OCI-LY7 (cell line): ENCODE data around the gene ACOX1. TPM values are rescaled to one million over a fixed set of nuclear protein-coding genes. Genes with fewer than 3 reads are reported as not detected.
A peak's percentile ranks its signal among the peaks of the same experiment; 100 is the strongest.

ENCODE experiments used
- BruUV-seq: library from RNA; stranded (reverse); fragments of 400-500 nt; replicated peaks from 2 replicates; lab custom pipeline; 2021; lab: Mats Ljungman, UMichigan
- CTCF ChIA-PET: fragments of 300-600 bp; sonication (Branson Sonifier 250); formaldehyde crosslinking; loops from one replicate; lab custom pipeline; 2022; ENCODE audit warnings: antibody characterized with exemption; ENCODE audit not compliant: unreplicated experiment; lab: Charles Lee
- POLR2A ChIA-PET: fragments of 300-600 bp; sonication (Branson Sonifier 250); formaldehyde crosslinking; loops from one replicate; lab custom pipeline; 2022; ENCODE audit warnings: antibody characterized with exemption; lab: Charles Lee
- DNase-seq: peaks from one replicate; pipeline ENCODE4 v3.0.0-alpha.2; 2015; ENCODE audit warnings: low spot score
- H2AFZ ChIP-seq: fragments of 200-600 bp; sonication (generic), shearing (Covaris generic); 2 replicates; pipeline ENCODE4 v1.6.1; 2014; ENCODE audit warnings: mild to moderate bottlenecking, antibody characterized with exemption, low read length, moderate library complexity
- H3K27ac ChIP-seq: fragments of 200-600 bp; sonication (generic); 2 replicates; pipeline ENCODE4 v1.5.1; 2014; ENCODE audit warnings: mixed run types, low read depth, mild to moderate bottlenecking, moderate library complexity, low read length, inconsistent platforms; ENCODE audit not compliant: poor library complexity, severe bottlenecking
- H3K36me3 ChIP-seq: fragments of 200-600 bp; sonication (generic); 2 replicates; pipeline ENCODE4 v1.6.1; 2014; ENCODE audit warnings: mild to moderate bottlenecking, antibody characterized with exemption, low read length, moderate library complexity, mixed read lengths; ENCODE audit not compliant: insufficient read depth
- H3K4me1 ChIP-seq: fragments of 200-600 bp; sonication (generic); 2 replicates; pipeline ENCODE4 v1.5.1; 2014; ENCODE audit warnings: mild to moderate bottlenecking, low read length; ENCODE audit not compliant: insufficient read depth, poor library complexity, severe bottlenecking
- H3K4me2 ChIP-seq: fragments of 200-600 bp; sonication (generic); 2 replicates; pipeline ENCODE4 v1.6.1; 2014; ENCODE audit warnings: mild to moderate bottlenecking, low read length
- H3K4me3 ChIP-seq: fragments of 200-600 bp; sonication (generic); 2 replicates; pipeline ENCODE4 v1.5.1; 2014; ENCODE audit warnings: mild to moderate bottlenecking, low read depth, low read length; ENCODE audit not compliant: poor library complexity, severe bottlenecking
- H3K79me2 ChIP-seq: fragments of 200-600 bp; sonication (generic); 2 replicates; pipeline ENCODE4 v1.6.1; 2016; ENCODE audit warnings: low read depth, mild to moderate bottlenecking, low read length, moderate library complexity, mixed read lengths; ENCODE audit not compliant: insufficient read depth
- H3K9me2 ChIP-seq: fragments of 200-600 bp; sonication (generic); 2 replicates; pipeline ENCODE4 v1.6.1; 2016; ENCODE audit warnings: mild to moderate bottlenecking, low read length, mixed read lengths; ENCODE audit not compliant: insufficient read depth
- H3K9me3 ChIP-seq: fragments of 200-600 bp; sonication (generic); 2 replicates; pipeline ENCODE4 v1.6.1; 2014; ENCODE audit warnings: mild to moderate bottlenecking, mixed run types, low read length, mixed read lengths
- H4K20me1 ChIP-seq: fragments of 200-600 bp; sonication (generic); 2 replicates; pipeline ENCODE4 v1.6.1; 2014; ENCODE audit warnings: mild to moderate bottlenecking, antibody characterized with exemption, low read length, moderate library complexity, mixed read lengths; ENCODE audit not compliant: insufficient read depth
- EZH2phosphoT487 ChIP-seq: fragments of 200-600 bp; sonication (generic); IDR thresholded peaks from 2 replicates; pipeline ENCODE4 v1.6.1; 2018; ENCODE audit warnings: low read depth, borderline replicate concordance, mild to moderate bottlenecking, mixed run types, antibody characterized with exemption, low read length, moderate library complexity, mixed read lengths
- intact Hi-C: fragments of 100-400 bp; cut with micrococcal nuclease; formaldehyde crosslinking; loops from one replicate; pipeline ENCODE4 v1.10.0; 2022; ENCODE audit not compliant: unreplicated experiment
- total RNA-seq, 2 experiments: library from RNA; depleted of rRNA in 1 of 2; stranded (reverse); fragments of >200 nt in 1 of 2; shearing (Covaris generic) in 1 of 2; gene quantifications; 2 replicates each; pipeline ENCODE4 v1.2.3, GENCODE V29; 2014 to 2022
- TF ChIP-seq, protein P1 (sequence below): fragments of 200-600 bp; sonication (generic); conservative IDR thresholded peaks from 2 replicates; pipeline ENCODE4 v1.5.1; 2014; ENCODE audit warnings: mild to moderate bottlenecking, antibody characterized with exemption, low read length, moderate library complexity, mixed read lengths

Gene ACOX1
- total RNA-seq, 2 experiments from 2014 or later, result 22.6 to 34.6 TPM

DNA sequence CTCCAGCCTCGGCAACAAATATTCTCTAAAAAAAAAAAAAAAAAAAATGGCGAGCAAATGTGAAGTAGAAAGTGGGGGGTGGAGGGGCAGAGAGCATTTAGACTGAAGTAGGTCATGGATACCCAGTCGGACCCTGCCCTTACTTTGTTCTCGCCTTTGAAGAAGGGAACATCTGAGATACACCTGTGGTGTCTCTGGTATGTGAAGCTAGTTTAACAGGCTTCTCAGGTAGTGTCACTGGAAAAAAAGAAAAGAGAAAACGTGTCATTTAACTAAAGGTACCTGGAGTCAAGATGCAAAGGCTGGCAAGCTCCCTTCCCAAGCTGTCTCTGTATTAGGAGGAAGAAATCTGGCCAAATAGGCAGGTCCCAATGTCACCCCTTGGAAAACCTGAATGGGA is 46.1 kb downstream of the ACOX1 start:
- Histone ChIP-seq H3K9me3 (no peaks in the 10 kb centered on the region), H3K36me3 (no peaks in the 10 kb centered on the region; the same call in 1 of the 2 replicates), H3K4me2 (no peak overlapping the region), H3K4me3 (no peak overlapping the region), H2AFZ (no peak overlapping the region), H3K4me1 (no peaks in the 10 kb centered on the region), H3K27ac (no peak overlapping the region), H4K20me1 (no peaks in the 10 kb centered on the region), H3K79me2 (no peaks in the 10 kb centered on the region), H3K9me2 (no peaks in the 10 kb centered on the region)
- BruUV-seq, result no TSS peak
- no peak for DNase-seq
- ChIA-PET CTCF (no interaction called here), POLR2A (interaction anchor here (0.5 to 0.9 kb wide), 4 partner anchors 12 to 378 kb away, joined by 3 to 6 read pairs (median 4); no protein-coding TSS in a partner anchor)
- intact Hi-C loops, result no loop called here
- no peak for TF ChIP-seq EZH2phosphoT487
- TF ChIP-seq, protein P1, sequence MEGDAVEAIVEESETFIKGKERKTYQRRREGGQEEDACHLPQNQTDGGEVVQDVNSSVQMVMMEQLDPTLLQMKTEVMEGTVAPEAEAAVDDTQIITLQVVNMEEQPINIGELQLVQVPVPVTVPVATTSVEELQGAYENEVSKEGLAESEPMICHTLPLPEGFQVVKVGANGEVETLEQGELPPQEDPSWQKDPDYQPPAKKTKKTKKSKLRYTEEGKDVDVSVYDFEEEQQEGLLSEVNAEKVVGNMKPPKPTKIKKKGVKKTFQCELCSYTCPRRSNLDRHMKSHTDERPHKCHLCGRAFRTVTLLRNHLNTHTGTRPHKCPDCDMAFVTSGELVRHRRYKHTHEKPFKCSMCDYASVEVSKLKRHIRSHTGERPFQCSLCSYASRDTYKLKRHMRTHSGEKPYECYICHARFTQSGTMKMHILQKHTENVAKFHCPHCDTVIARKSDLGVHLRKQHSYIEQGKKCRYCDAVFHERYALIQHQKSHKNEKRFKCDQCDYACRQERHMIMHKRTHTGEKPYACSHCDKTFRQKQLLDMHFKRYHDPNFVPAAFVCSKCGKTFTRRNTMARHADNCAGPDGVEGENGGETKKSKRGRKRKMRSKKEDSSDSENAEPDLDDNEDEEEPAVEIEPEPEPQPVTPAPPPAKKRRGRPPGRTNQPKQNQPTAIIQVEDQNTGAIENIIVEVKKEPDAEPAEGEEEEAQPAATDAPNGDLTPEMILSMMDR, result no peak

DNA sequence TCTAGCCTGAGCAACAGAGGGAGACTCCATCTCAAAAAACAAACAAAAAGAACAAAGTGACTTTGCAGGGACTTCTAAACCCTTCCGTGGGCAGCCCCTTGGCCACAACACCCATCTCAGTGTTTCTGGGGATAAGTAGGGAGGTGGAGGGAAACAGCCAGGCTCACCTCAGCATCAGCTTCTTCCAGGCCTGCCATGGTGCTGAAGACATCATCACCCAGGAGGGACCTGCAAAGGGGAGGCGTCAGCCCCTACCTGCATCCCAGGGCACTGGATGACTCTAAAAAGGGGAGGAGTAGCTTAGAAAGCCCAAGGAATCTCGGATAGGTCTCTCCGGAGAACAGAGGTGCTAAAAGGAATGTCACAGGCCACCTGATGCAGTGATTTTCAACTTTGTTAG is 47.9 kb downstream of the ACOX1 start:
- H3K4me2 ChIP-seq, result no peak overlapping the region
- intact Hi-C loops, result no loop called here
- no peaks in the 10 kb centered on the region for H3K79me2 ChIP-seq
- no peaks in the 10 kb centered on the region; the same call in 1 of the 2 replicates for H3K36me3 ChIP-seq
- H3K4me1 ChIP-seq, result no peaks in the 10 kb centered on the region
- no peak overlapping the region for H3K27ac ChIP-seq
- no TSS peak for BruUV-seq
- POLR2A ChIA-PET, result interaction anchor here (0.7 to 1.3 kb wide), 2 partner anchors 10 to 53 kb away, joined by 3 to 4 read pairs; partner anchors contain the start of gene FBF1
- H3K9me3 ChIP-seq, result no peaks in the 10 kb centered on the region
- no peaks in the 10 kb centered on the region for H3K9me2 ChIP-seq
- TF ChIP-seq, protein P1, result no peak
- TF ChIP-seq EZH2phosphoT487, result no peak
- no peaks in the 10 kb centered on the region for H4K20me1 ChIP-seq
- CTCF ChIA-PET, result no interaction called here
- H3K4me3 ChIP-seq, result no peak overlapping the region
- H2AFZ ChIP-seq, result no peak overlapping the region
- DNase-seq, result no peak

DNA sequence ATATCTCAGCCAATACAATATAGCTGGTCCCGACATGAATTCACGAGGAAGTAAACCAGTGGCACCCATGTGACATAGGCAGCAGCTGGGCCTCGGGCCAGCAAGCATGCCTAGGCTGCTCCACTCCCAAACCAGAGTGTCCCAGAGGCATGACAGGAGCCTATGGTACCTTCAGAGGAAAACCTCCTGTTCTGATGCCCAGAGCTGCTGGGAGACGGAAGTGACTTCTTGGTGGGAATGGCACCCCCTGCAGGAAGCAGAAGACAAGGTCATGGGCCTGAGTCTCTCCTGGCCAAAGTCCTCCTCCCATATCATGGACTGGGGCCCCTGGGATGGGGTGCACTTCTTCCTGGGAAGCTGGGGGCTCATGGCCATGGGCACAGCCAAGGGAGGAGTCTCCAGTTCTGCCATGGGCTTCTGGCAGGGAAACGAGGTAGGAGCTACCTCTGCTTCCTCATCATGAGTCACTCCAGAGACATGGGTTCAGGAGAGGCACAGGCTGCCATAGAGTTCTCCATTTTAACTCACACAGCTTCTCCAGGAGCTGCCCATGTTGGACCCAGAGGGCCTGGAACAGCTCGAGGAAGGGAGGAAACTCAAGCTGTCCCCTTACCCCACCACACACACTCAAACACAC is 51.6 kb downstream of the ACOX1 start:
- Histone ChIP-seq H3K4me3 (no peak overlapping the region), H4K20me1 (no peaks in the 10 kb centered on the region), H3K4me1 (no peaks in the 10 kb centered on the region), H3K36me3 (no peaks in the 10 kb centered on the region; the same call in 1 of the 2 replicates), H3K9me2 (no peaks in the 10 kb centered on the region), H3K27ac (no peak overlapping the region), H2AFZ (peak overlapping the region; percentile 77), H3K4me2 (no peak overlapping the region), H3K9me3 (no peaks in the 10 kb centered on the region), H3K79me2 (no peaks in the 10 kb centered on the region)
- peak; percentile 74 for DNase-seq
- ChIA-PET CTCF (interaction anchor here (0.9 to 1.5 kb wide), 5 partner anchors 13 to 31 kb away, joined by 3 to 5 read pairs (median 3); partner anchors contain the start of gene FBF1), POLR2A (interaction anchor here (0.5 to 1.2 kb wide), 5 partner anchors 8 to 69 kb away, joined by 3 to 6 read pairs (median 3); partner anchors contain the start of gene FBF1)
- intact Hi-C loops, result loop anchor here (1.0 kb wide), 1 partner anchor 22 kb away; no protein-coding TSS in a partner anchor
- no peak for TF ChIP-seq EZH2phosphoT487
- TF ChIP-seq, protein P1, result peak; percentile 79
- BruUV-seq, result no TSS peak
